ENCODE results near the gene ULK4. TPM values are rescaled to one million over a fixed set of nuclear protein-coding genes. Genes with fewer than 3 reads are reported as not detected.

The ULK4 gene
- total and polyA plus RNA-seq, 9 of the 15 experiments (the other 6 are each of a cell fraction or from before 2014, with no cell fraction given), result 3.0 to 5.9 (median 3.5) TPM

DNA sequence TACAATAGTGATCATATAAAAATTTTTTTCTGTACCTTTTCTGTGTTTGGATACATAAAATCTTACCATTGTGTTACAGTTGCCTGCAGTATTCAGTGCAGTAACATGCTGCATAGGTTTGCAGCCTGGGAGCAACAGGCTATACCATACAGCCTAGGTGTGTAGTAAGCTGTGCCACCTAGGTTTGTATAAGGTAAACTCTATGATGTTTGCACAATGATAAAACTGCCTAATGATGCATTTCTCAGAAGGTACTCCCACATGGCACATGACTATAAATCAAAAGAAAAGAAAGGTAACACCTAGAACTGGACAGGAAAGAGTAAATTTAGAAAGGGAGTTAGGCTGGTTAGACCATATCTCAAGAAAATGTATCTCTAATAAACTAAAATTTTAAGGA, 293.5 kb downstream of the ULK4 start:
- POLR2A ChIA-PET, result no interaction called here

GRCh38 chr3:41662288-41662687, 299.6 kb downstream of the ULK4 start:
- intact Hi-C loops (cut with micrococcal nuclease) (no loop called here), in situ Hi-C loops (cut with MboI) (no loop called here)
- Histone ChIP-seq H3K9me3 (replicated peaks; ENCODE audit: control insufficient read depth, insufficient read depth, low read depth, low read length) (no peaks in the 10 kb centered on the region), H3K4me2 (ENCODE audit: insufficient read depth, low read length) (no peak overlapping the region), H3K36me3 (ENCODE audit: control insufficient read depth, insufficient read depth, low read length) (no peaks in the 10 kb centered on the region), H3K9ac (ENCODE audit: insufficient read depth in 1 of 2, low read depth in 2 of 2, low read length in 2 of 2) (no peak overlapping the region), H3K9me1 (ENCODE audit: control insufficient read depth, insufficient read depth, low read length) (no peaks in the 10 kb centered on the region), H2AFZ (ENCODE audit: low read depth, low read length) (no peak overlapping the region), H3K79me2 (ENCODE audit: control insufficient read depth, insufficient read depth, low read length) (no peaks in the 10 kb centered on the region), H3K27ac (ENCODE audit: extremely low read depth, low read depth, low read length) (no peak overlapping the region), H3K4me1 (replicated peaks in 1 of 2; ENCODE audit: control insufficient read depth in 2 of 2, insufficient read depth in 2 of 2, low read length in 2 of 2) (no peaks in the 10 kb centered on the region), H3K27me3 (ENCODE audit: control insufficient read depth in 2 of 2, insufficient read depth in 2 of 2, low read length in 2 of 2) (no peaks in the 10 kb centered on the region), H4K20me1 (replicated peaks; ENCODE audit: control insufficient read depth, insufficient read depth, low read length) (no peaks in the 10 kb centered on the region), H3K4me3 (no peak overlapping the region)
- CTCF ChIA-PET (ENCODE audit: low intra/inter-chr PET ratio), result no interaction called here
- POLR2A ChIA-PET, result no interaction called here
- no TSS peak for BruUV-seq (replicated peaks)
- DNase-seq (ENCODE audit: extremely low read depth in 1 of 4, low spot score in 3 of 4) (no peak), ATAC-seq (no peak), FAIRE-seq (no peak)
- 1% methylated on average over 4 of the region's 4 CpGs for WGBS (ENCODE audit: insufficient coverage, low coverage, missing lambda C conversion rate)
- no peak for TF ChIP-seq ZNF436 (CRISPR knock-in tag; IDR thresholded peaks at IDR 0.05)
- TF ChIP-seq CBFB (CRISPR knock-in tag; IDR thresholded peaks at IDR 0.05), result no peak
- TF ChIP-seq USF2 (CRISPR knock-in tag; IDR thresholded peaks at IDR 0.05), result no peak
- no peak for TF ChIP-seq ZNF668 (CRISPR knock-in tag; IDR thresholded peaks at IDR 0.05)
- no peak for TF ChIP-seq RFX7 (CRISPR knock-in tag; IDR thresholded peaks at IDR 0.05)
- TF ChIP-seq HMG20B (CRISPR knock-in tag; IDR thresholded peaks at IDR 0.05), result no peak
- no peak for TF ChIP-seq SRSF1 (IDR thresholded peaks at IDR 0.05; ENCODE audit: low read depth, low read length)
- no peak for TF ChIP-seq ILK (tag; IDR thresholded peaks at IDR 0.05; ENCODE audit: borderline replicate concordance, low read depth)
- no peak for TF ChIP-seq NONO (IDR thresholded peaks at IDR 0.05; ENCODE audit: low read depth in 2 of 2, low read length in 1 of 2)
- TF ChIP-seq RAD51 (IDR thresholded peaks at IDR 0.05; ENCODE audit: borderline replicate concordance, low read depth), result no peak
- TF ChIP-seq HDGF (IDR thresholded peaks at IDR 0.05), result no peak
- TF ChIP-seq THRAP3 (IDR thresholded peaks at IDR 0.05; ENCODE audit: borderline replicate concordance), result no peak

More for the DNA sequence above, 293.5 kb downstream of the ULK4 start:
- H3K4me3 ChIP-seq, result no peak overlapping the region
- FAIRE-seq, result no peak
- intact Hi-C loops (cut with micrococcal nuclease), result no loop called here
- H2AFZ ChIP-seq (ENCODE audit: low read depth, low read length), result no peak overlapping the region
- no peak for ATAC-seq
- H3K9ac ChIP-seq (ENCODE audit: insufficient read depth in 1 of 2, low read depth in 2 of 2, low read length in 2 of 2), result no peak overlapping the region
- H3K79me2 ChIP-seq (ENCODE audit: control insufficient read depth, insufficient read depth, low read length), result no peaks in the 10 kb centered on the region
- H3K9me1 ChIP-seq (ENCODE audit: control insufficient read depth, insufficient read depth, low read length), result no peaks in the 10 kb centered on the region
- H3K4me2 ChIP-seq (ENCODE audit: insufficient read depth, low read length), result no peak overlapping the region
- no peaks in the 10 kb centered on the region for H3K36me3 ChIP-seq (ENCODE audit: control insufficient read depth, insufficient read depth, low read length)
- CTCF ChIA-PET (ENCODE audit: low intra/inter-chr PET ratio), result no interaction called here
- H4K20me1 ChIP-seq (replicated peaks; ENCODE audit: control insufficient read depth, insufficient read depth, low read length), result no peaks in the 10 kb centered on the region
- no peaks in the 10 kb centered on the region for H3K4me1 ChIP-seq (replicated peaks in 1 of 2; ENCODE audit: control insufficient read depth in 2 of 2, insufficient read depth in 2 of 2, low read length in 2 of 2)
- BruUV-seq (replicated peaks), result no TSS peak
- no peaks in the 10 kb centered on the region for H3K9me3 ChIP-seq (replicated peaks; ENCODE audit: control insufficient read depth, insufficient read depth, low read depth, low read length)
- DNase-seq (ENCODE audit: extremely low read depth in 1 of 4, low spot score in 3 of 4), result no peak
- H3K27me3 ChIP-seq (ENCODE audit: control insufficient read depth in 2 of 2, insufficient read depth in 2 of 2, low read length in 2 of 2), result no peaks in the 10 kb centered on the region
- in situ Hi-C loops (cut with MboI), result no loop called here
- H3K27ac ChIP-seq (ENCODE audit: extremely low read depth, low read depth, low read length), result no peak overlapping the region
- no peak for TF ChIP-seq MED1 (CRISPR knock-in tag; IDR thresholded peaks at IDR 0.05; ENCODE audit: borderline replicate concordance)
- TF ChIP-seq RBM14 (IDR thresholded peaks at IDR 0.05; ENCODE audit: borderline replicate concordance, insufficient read depth, low read depth, low read length), result no peak
- no peak for TF ChIP-seq ELF4 (CRISPR knock-in tag; IDR thresholded peaks at IDR 0.05)
- TF ChIP-seq CHCHD3 (CRISPR knock-in tag; IDR thresholded peaks at IDR 0.05), result no peak
- no peak for TF ChIP-seq ARNT (IDR thresholded peaks at IDR 0.05)
- no peak for TF ChIP-seq BRD4 (IDR thresholded peaks at IDR 0.05)
- no peak for TF ChIP-seq HDAC2 (IDR thresholded peaks at IDR 0.05)
- TF ChIP-seq, protein P1, sequence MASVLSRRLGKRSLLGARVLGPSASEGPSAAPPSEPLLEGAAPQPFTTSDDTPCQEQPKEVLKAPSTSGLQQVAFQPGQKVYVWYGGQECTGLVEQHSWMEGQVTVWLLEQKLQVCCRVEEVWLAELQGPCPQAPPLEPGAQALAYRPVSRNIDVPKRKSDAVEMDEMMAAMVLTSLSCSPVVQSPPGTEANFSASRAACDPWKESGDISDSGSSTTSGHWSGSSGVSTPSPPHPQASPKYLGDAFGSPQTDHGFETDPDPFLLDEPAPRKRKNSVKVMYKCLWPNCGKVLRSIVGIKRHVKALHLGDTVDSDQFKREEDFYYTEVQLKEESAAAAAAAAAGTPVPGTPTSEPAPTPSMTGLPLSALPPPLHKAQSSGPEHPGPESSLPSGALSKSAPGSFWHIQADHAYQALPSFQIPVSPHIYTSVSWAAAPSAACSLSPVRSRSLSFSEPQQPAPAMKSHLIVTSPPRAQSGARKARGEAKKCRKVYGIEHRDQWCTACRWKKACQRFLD (CRISPR knock-in tag; IDR thresholded peaks at IDR 0.05), result no peak

Measured in K562 (cell line).